ENCODE measurements around the gene ARRB2.

ARRB2 gene

GRCh38 chr17:4672055-4672630 is 38.3 kb upstream of the ARRB2 start:
- no peak overlapping the region for H3K4me3 ChIP-seq (replicated peaks; ENCODE audit: low read depth, low read length)
- DNase-seq (ENCODE audit: extremely low read depth, low read depth), result no peak
- no peak for TF ChIP-seq CTCF (IDR thresholded peaks at IDR 0.05; ENCODE audit: low read depth, low read length, missing control alignments)

- DNase-seq (ENCODE audit: extremely low read depth, low read depth), result no peak
- no peak for TF ChIP-seq CTCF (IDR thresholded peaks at IDR 0.05; ENCODE audit: low read depth, low read length, missing control alignments)
- H3K4me3 ChIP-seq (replicated peaks; ENCODE audit: low read depth, low read length), result no peak overlapping the region
Observed at GRCh38 chr17:4672751-4673150, 37.7 kb upstream of the ARRB2 start.

- no peak for TF ChIP-seq CTCF (IDR thresholded peaks at IDR 0.05; ENCODE audit: low read depth, low read length, missing control alignments)
- DNase-seq (ENCODE audit: extremely low read depth, low read depth), result no peak
- H3K4me3 ChIP-seq (replicated peaks; ENCODE audit: low read depth, low read length), result no peak overlapping the region
Observed at GRCh38 chr17:4673169-4673568, 37.3 kb upstream of the ARRB2 start.

- TF ChIP-seq CTCF (IDR thresholded peaks at IDR 0.05; ENCODE audit: low read depth, low read length, missing control alignments), result no peak
- no peak for DNase-seq (ENCODE audit: extremely low read depth, low read depth)
- no peak overlapping the region for H3K4me3 ChIP-seq (replicated peaks; ENCODE audit: low read depth, low read length)
Observed at GRCh38 chr17:4673986-4674684, 36.3 kb upstream of the ARRB2 start.

- no peak overlapping the region for H3K4me3 ChIP-seq (replicated peaks; ENCODE audit: low read depth, low read length)
- no peak for DNase-seq (ENCODE audit: extremely low read depth, low read depth)
- TF ChIP-seq CTCF (IDR thresholded peaks at IDR 0.05; ENCODE audit: low read depth, low read length, missing control alignments), result no peak
Observed at GRCh38 chr17:4674685-4674998, 35.8 kb upstream of the ARRB2 start.

- no peak overlapping the region for H3K4me3 ChIP-seq (replicated peaks; ENCODE audit: low read depth, low read length)
- no peak for TF ChIP-seq CTCF (IDR thresholded peaks at IDR 0.05; ENCODE audit: low read depth, low read length, missing control alignments)
- DNase-seq (ENCODE audit: extremely low read depth, low read depth), result no peak
Observed at GRCh38 chr17:4675791-4676190, 34.6 kb upstream of the ARRB2 start.

GRCh38 chr17:4676791-4677190 is 33.6 kb upstream of the ARRB2 start:
- no peak overlapping the region for H3K4me3 ChIP-seq (replicated peaks; ENCODE audit: low read depth, low read length)
- no peak for DNase-seq (ENCODE audit: extremely low read depth, low read depth)
- no peak for TF ChIP-seq CTCF (IDR thresholded peaks at IDR 0.05; ENCODE audit: low read depth, low read length, missing control alignments)

Measured in HFF-Myc (cell line).